HFF-Myc (cell line): ENCODE results near the gene SMARCD1.

ENCODE experiments used
- DNase-seq: peaks from one replicate; pipeline ENCODE4 v3.0.0-alpha.2; 2011; ENCODE audit warnings: low read depth; ENCODE audit errors: extremely low read depth
- H3K4me3 ChIP-seq: replicated peaks from 2 replicates; pipeline ENCODE4 v1.5.1; 2011; ENCODE audit warnings: low read depth, mild to moderate bottlenecking, control low read depth, low read length
- TF ChIP-seq, protein P1 (sequence below): IDR thresholded peaks from 2 replicates; pipeline ENCODE4 v1.5.1; 2012; ENCODE audit warnings: mild to moderate bottlenecking, low read depth, low read length, control low read depth; ENCODE audit errors: missing control alignments

The SMARCD1 gene

DNA sequence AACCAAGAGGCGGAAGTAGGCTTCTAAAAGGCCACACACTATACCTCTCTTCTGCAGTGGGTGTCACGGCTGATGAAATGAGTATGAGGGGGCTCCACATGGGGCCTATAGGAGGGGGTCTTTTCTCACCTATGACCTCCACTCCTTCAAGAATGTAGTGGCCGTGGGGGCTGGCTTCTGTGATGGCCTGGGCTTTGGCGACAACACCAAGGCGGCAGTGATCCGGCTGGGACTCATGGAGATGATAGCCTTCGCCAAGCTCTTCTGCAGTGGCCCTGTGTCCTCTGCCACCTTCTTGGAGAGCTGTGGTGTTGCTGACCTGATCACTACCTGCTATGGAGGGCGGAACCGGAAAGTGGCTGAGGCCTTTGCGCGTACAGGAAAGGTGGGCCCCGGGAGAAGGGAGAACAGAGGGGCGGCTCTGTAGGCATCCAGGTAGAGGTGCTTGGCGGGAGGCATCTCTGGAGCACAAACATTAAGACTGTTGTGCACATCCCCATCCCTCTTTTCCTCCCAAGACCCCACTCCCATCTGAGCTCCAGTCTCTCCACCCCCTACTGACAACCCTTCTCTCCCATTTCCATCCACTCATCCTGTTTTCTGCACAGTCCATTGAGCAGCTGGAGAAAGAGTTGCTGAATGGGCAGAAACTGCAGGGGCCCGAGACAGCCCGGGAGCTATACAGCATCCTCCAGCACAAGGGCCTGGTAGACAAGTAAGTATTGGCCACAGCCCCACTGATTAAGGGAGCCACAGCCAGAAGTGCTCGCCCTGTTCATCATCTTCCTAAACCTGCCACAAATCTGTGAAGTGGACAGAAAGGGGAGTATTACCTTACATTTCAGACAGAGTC is 22.5 kb downstream of the SMARCD1 start:
- no peak overlapping the region for H3K4me3 ChIP-seq
- DNase-seq: no peak
- TF ChIP-seq, protein P1, sequence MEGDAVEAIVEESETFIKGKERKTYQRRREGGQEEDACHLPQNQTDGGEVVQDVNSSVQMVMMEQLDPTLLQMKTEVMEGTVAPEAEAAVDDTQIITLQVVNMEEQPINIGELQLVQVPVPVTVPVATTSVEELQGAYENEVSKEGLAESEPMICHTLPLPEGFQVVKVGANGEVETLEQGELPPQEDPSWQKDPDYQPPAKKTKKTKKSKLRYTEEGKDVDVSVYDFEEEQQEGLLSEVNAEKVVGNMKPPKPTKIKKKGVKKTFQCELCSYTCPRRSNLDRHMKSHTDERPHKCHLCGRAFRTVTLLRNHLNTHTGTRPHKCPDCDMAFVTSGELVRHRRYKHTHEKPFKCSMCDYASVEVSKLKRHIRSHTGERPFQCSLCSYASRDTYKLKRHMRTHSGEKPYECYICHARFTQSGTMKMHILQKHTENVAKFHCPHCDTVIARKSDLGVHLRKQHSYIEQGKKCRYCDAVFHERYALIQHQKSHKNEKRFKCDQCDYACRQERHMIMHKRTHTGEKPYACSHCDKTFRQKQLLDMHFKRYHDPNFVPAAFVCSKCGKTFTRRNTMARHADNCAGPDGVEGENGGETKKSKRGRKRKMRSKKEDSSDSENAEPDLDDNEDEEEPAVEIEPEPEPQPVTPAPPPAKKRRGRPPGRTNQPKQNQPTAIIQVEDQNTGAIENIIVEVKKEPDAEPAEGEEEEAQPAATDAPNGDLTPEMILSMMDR: no peak

DNA sequence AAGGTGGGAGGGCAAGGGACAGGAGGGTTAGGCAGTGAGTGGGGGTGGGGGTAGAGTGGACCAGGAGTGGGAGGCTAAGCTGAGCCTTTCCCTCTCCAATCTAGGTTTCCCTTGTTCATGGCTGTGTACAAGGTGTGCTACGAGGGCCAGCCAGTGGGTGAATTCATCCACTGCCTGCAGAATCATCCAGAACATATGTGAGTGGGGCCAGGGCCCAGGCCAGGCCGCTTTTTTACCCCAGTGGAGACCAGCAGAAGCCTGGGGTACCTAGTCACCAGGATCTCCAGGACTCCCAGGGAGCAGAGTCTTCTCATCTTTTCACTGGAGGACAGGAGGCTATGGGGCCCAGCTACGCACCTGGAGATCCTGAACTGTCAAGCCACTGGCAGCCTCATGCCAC is 24.2 kb downstream of the SMARCD1 start:
- TF ChIP-seq, protein P1: no peak
- DNase-seq: no peak
- no peak overlapping the region for H3K4me3 ChIP-seq

DNA sequence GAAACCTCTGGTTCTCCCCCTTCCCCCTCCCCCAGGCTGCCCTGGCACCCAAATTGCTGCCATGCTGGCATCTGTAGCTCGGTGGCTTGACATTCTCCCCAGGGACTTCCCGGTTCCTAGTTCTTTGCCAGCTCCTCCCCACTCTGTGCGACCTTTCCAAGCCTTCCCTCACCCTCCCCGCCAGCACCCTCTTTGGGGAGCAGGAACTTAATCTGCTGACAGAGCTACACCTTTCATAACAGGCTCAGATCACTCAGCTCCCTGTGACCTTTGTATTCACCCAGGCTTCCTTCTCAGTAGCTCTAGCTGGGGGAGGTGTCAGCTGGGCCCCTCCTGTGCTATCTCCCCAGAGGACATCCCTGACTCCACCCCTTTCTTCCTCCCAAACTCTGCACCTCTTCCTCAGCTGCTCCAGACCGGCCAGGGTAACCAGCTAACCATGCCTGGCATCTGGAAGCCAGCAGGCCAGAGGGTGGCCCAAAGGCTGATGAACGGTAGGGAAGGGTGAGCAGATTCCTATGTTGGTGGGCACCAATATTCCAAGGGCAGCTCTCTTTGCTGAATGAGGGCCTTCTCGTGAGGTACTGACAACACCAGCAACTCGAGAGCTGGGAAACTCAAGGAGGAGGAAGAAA is 25.1 kb downstream of the SMARCD1 start:
- TF ChIP-seq, protein P1: no peak
- H3K4me3 ChIP-seq: no peak overlapping the region
- peak; percentile 24 for DNase-seq

DNA sequence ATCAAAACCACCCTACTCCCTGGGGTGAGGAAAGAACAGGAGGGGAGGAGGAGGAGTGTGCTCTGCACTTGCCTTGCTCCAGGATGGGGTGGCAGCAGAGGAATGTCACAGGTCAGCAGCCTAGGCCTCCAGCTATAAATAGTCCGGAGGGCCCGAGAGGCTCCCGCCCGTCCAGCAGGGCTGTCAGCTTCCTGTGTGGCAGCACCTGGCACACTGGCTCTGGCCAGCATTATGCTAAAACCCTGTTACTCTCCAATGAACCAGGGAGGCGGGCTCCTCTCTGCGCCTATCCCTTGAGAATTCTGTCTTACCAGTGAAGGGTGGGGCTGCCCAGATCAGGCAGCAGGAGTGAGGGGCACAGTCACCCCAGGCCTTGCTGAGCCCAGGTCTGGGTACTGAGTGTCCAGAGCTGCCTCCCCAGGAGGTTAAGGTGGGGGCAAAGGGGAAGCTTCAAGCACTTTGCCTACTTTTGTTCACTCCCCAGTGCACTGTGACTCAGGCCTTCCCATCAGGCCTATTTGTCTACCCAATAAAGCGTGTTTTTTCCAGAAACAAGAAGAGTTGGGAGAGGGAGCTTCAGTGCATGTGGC is 25.7 kb downstream of the SMARCD1 start:
- no peak for DNase-seq
- TF ChIP-seq, protein P1: no peak
- no peak overlapping the region for H3K4me3 ChIP-seq

DNA sequence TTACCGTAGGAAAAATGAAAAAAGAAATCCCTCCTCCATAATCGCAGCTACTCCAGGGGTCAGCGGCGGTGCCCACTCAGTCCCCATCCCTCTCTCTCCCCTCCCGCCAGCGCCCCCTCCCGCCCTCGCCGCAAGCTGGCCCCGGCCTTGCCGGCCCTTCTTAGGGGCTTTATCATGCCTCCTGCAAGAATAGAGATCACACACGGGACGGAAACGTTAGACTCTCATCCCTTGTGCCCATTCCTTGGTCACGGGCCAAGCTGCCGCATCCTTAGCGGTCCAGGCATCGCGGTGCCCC is 26.2 kb downstream of the SMARCD1 start:
- peak overlapping the region; percentile 94 for H3K4me3 ChIP-seq
- no peak for DNase-seq
- TF ChIP-seq, protein P1: no peak

DNA sequence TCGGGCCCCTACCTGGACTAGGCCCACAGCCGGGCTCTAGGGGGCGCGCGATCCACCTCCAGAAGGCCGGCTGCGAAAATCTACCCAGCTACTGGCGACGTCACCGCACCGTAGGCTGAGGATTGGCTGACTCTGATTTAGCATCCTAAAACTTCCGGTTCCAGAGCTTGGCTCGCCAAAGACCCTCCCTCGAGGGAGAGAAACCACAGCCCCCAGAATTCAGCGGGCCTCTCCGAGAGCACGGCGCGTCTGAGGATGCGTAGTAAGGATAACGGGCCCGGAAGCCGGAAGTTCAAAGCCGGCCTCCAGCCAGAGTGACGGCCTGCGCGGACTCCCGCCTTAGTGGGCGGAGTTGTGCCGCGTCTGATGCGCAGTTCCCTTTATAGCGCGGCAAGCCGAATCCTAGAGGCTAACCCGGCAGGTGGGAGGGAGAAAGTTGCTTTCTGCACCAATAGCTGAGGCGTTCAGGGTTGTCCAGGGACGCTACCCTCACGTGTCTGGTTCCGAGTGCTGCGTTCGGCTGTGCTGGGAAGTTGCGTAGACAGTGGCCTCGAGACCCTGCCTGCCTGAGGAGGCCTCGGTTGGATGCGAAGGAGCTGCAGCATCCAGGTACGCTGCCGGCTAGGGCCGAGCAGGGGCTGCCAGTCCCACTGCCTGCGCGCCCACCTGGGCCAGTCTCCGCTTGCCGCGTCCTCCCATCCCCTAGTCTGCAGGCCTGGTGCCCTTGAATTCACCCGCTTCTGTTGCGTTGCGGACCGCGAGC is 26.7 kb downstream of the SMARCD1 start, which contains the start of gene COX14:
Gene COX14, plus strand, starts transcription at position 544 of the 763 bp plus-strand sequence. CDS start 7,808 bp downstream, outside the sequence.
- TF ChIP-seq, protein P1: peak; percentile 97
- DNase-seq: peak; percentile 98
- peak within 1 kb of the TSS; percentile 94 for H3K4me3 ChIP-seq
